IgD-negative memory B cell (primary cell): ENCODE results near the gene SOCS3. TPM values are rescaled to one million over a fixed set of nuclear protein-coding genes. Genes with fewer than 3 reads are reported as not detected.

Source experiments
- H3K27ac Mint-ChIP-seq, 3 donors: one replicate each; pipeline ENCODE4 v1.8.0; 2020 to 2022; ENCODE audit warnings: mild to moderate bottlenecking in 3 of 3, mixed read lengths in 3 of 3, moderate library complexity in 1 of 3
- H3K27me3 Mint-ChIP-seq: one replicate; pipeline ENCODE4 v1.8.0; 2021; ENCODE audit warnings: mixed read lengths
- H3K36me3 Mint-ChIP-seq: one replicate; pipeline ENCODE4 v1.8.0; 2020; ENCODE audit warnings: mild to moderate bottlenecking, mixed read lengths
- H3K4me1 Mint-ChIP-seq, 3 donors: one replicate each; pipeline ENCODE4 v1.8.0; 2020 to 2022; ENCODE audit warnings: mixed read lengths in 3 of 3, mild to moderate bottlenecking in 1 of 3
- H3K4me3 Mint-ChIP-seq, 4 donors: one replicate each; pipeline ENCODE4 v1.8.0; 2020 to 2022; ENCODE audit warnings: mild to moderate bottlenecking in 4 of 4, mixed read lengths in 4 of 4, moderate library complexity in 3 of 4
- H3K9me3 Mint-ChIP-seq, 3 donors: one replicate each; pipeline ENCODE4 v1.8.0; 2020 to 2021; ENCODE audit warnings: mixed read lengths in 3 of 3, mild to moderate bottlenecking in 1 of 3
- polyA plus RNA-seq: library from polyadenylated mRNA; unstranded; fragments of 300-500 nt; fragmentation: Illumina TruSeq; gene quantifications from one replicate; pipeline ENCODE4 v1.2.3, GENCODE V29; 2021

The SOCS3 gene, protein sequence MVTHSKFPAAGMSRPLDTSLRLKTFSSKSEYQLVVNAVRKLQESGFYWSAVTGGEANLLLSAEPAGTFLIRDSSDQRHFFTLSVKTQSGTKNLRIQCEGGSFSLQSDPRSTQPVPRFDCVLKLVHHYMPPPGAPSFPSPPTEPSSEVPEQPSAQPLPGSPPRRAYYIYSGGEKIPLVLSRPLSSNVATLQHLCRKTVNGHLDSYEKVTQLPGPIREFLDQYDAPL
- 17.3 TPM for polyA plus RNA-seq

- peaks cover 19% of the 10 kb centered on the region for H3K27me3 Mint-ChIP-seq
- peak within 1 kb of the TSS; percentile 81 to 95 (median 91) for H3K4me3 Mint-ChIP-seq
- H3K4me1 Mint-ChIP-seq = peaks cover 19 to 30% (median 28%) of the 10 kb centered on the region in 3 donors
- H3K36me3 Mint-ChIP-seq = no peaks in the 10 kb centered on the region
- H3K9me3 Mint-ChIP-seq = no peaks in the 10 kb centered on the region
- peak within 1 kb of the TSS in 2 of 3 donors; percentile 94 to 96 for H3K27ac Mint-ChIP-seq
Measured at GRCh38 chr17:78359997-78360370, at the start of gene SOCS3. TSS of gene SOCS3 (minus strand) at chr17:78360077. CDS start at chr17:78359095, 982 bp downstream.

- Mint-ChIP-seq H3K9me3 (no peaks in the 10 kb centered on the region), H3K36me3 (no peaks in the 10 kb centered on the region), H3K4me3 (no peak overlapping the region), H3K27me3 (no peaks in the 10 kb centered on the region), H3K4me1 (peaks cover 16 to 26% (median 19%) of the 10 kb centered on the region in 3 donors), H3K27ac (no peak overlapping the region)
Measured at GRCh38 chr17:78409191-78409928, 49.5 kb upstream of the SOCS3 start.

DNA sequence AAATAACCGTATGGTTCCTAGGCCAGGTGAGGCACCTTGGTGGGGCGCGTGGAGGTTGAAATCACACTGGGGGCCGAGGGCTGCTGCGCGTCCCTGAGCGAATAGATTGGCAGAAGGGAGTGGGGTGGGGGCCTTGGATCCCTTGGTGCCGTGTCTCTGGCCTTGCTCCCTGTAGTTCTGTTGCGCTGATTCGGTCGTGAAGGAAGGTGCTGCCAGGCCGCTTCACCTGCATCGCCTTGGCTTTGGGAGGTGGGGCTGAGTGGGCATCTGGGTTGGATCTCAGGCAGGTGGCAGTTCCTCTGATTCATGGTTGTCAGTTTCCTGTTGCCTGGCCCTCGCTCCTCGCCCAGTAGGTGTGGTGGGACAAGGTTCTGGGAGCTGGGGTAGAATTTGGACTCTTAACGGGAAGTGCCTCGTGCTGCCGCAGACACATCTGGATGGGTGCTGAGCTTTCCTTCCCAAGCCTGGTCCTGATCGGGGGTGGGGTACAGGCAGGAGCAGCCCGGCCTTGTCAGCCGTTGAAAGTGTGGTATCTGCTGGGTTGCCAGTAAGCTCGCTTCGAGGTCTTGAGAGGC, 48.7 kb upstream of the SOCS3 start:
- Mint-ChIP-seq H3K9me3 (no peaks in the 10 kb centered on the region), H3K4me1 (peaks cover 16 to 25% (median 17%) of the 10 kb centered on the region in 3 donors), H3K36me3 (no peaks in the 10 kb centered on the region), H3K27ac (peak overlapping the region in 2 of 3 donors; percentile 16 to 18), H3K27me3 (no peaks in the 10 kb centered on the region), H3K4me3 (peak overlapping the region in 1 of 4 donors; percentile 22)

GRCh38 chr17:78407387-78408000, 47.6 kb upstream of the SOCS3 start:
- H3K27me3 Mint-ChIP-seq = no peaks in the 10 kb centered on the region
- no peaks in the 10 kb centered on the region for H3K36me3 Mint-ChIP-seq
- peaks cover 9 to 21% (median 10%) of the 10 kb centered on the region in 3 donors for H3K4me1 Mint-ChIP-seq
- H3K4me3 Mint-ChIP-seq = no peak overlapping the region
- H3K27ac Mint-ChIP-seq = peak overlapping the region in 2 of 3 donors; percentile 16 to 18
- H3K9me3 Mint-ChIP-seq = no peaks in the 10 kb centered on the region

DNA sequence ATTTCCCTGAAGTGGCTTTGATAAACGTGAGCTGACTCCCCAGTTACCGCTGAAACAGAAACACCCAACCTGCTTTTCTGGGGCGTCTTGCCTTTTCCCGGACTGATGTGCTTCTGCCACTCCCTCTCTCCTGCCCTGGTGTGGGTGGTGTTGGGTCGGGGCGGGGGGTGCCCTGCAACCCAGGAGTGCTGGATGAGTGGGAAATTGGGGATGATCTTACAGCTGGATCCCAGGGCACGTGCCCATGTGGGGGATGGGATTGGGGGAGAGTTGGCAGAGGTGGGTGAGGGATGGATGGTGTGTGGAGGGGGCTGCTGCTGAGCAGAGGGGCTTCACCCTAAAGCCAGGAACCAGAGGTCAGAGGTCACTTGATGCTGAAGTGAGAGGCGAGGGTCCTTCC, 47.0 kb upstream of the SOCS3 start:
- no peaks in the 10 kb centered on the region for H3K9me3 Mint-ChIP-seq
- H3K36me3 Mint-ChIP-seq = peaks cover 2% of the 10 kb centered on the region
- no peak overlapping the region for H3K4me3 Mint-ChIP-seq
- H3K27ac Mint-ChIP-seq = no peak overlapping the region
- H3K4me1 Mint-ChIP-seq = peaks cover 9 to 17% (median 9%) of the 10 kb centered on the region in 3 donors
- no peaks in the 10 kb centered on the region for H3K27me3 Mint-ChIP-seq

- Mint-ChIP-seq H3K27ac (peak overlapping the region in 1 of 3 donors; percentile 87), H3K27me3 (no peaks in the 10 kb centered on the region), H3K36me3 (peaks cover 2% of the 10 kb centered on the region), H3K4me3 (peak overlapping the region in 1 of 4 donors; percentile 28), H3K9me3 (no peaks in the 10 kb centered on the region), H3K4me1 (peaks cover 9 to 19% (median 9%) of the 10 kb centered on the region in 3 donors)
Measured at GRCh38 chr17:78406396-78406795, 46.5 kb upstream of the SOCS3 start.

DNA sequence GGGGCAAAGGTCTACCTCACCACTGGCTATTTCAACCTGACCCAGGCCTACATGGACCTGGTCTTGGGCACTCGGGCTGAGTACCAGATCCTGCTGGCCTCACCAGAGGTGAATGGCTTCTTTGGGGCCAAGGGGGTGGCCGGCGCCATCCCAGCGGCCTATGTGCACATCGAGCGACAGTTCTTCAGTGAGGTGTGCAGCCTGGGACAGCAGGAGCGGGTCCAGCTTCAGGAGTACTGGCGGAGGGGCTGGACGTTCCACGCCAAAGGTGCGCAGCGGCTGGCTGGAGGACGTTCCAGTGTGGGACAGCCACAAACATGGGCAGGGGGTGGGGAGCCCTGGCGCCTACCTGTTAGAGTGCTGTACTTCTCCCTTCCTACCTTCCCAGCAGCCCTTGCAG, 43.9 kb upstream of the SOCS3 start:
- peaks cover 2% of the 10 kb centered on the region for H3K36me3 Mint-ChIP-seq

GRCh38 chr17:78401891-78402290, 42.0 kb upstream of the SOCS3 start:
- H3K27ac Mint-ChIP-seq = no peak overlapping the region
- no peaks in the 10 kb centered on the region for H3K9me3 Mint-ChIP-seq
- H3K27me3 Mint-ChIP-seq = no peaks in the 10 kb centered on the region
- H3K4me1 Mint-ChIP-seq = peaks cover 0 to 6% (median 3%) of the 10 kb centered on the region in 3 donors
- H3K4me3 Mint-ChIP-seq = no peak overlapping the region
- peaks cover 4% of the 10 kb centered on the region for H3K36me3 Mint-ChIP-seq

More for the DNA sequence above, 43.9 kb upstream of the SOCS3 start:
- no peaks in the 10 kb centered on the region for H3K9me3 Mint-ChIP-seq
- H3K4me3 Mint-ChIP-seq = no peak overlapping the region
- H3K4me1 Mint-ChIP-seq = peaks cover under 1 to 12% (median 6%) of the 10 kb centered on the region in 3 donors
- no peak overlapping the region for H3K27ac Mint-ChIP-seq
- H3K27me3 Mint-ChIP-seq = no peaks in the 10 kb centered on the region

DNA sequence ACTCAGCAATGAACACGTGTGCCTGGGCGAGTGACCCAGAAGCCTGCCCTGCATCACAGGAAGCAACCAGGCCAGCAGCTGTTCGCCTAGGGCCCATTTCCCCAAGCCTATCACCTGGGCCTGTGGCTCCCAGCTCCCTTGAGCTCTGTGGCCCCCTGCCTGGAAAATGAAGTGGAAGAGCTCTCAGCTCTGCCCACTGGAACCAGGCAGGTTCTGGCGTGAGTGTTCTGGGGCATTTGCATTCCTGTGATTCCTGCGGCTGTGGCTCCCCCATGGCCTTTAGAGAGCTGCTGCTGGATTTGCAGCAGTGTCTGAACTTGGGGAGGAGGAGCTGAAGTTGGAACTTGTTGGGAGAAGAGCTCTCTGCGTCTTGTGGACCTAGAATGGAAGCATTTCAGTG, 41.4 kb upstream of the SOCS3 start:
- no peak overlapping the region for H3K4me3 Mint-ChIP-seq
- peaks cover 4% of the 10 kb centered on the region for H3K36me3 Mint-ChIP-seq
- H3K9me3 Mint-ChIP-seq = no peaks in the 10 kb centered on the region
- H3K4me1 Mint-ChIP-seq = peaks cover 0 to 4% (median 2%) of the 10 kb centered on the region in 3 donors
- H3K27ac Mint-ChIP-seq = no peak overlapping the region
- no peaks in the 10 kb centered on the region for H3K27me3 Mint-ChIP-seq

DNA sequence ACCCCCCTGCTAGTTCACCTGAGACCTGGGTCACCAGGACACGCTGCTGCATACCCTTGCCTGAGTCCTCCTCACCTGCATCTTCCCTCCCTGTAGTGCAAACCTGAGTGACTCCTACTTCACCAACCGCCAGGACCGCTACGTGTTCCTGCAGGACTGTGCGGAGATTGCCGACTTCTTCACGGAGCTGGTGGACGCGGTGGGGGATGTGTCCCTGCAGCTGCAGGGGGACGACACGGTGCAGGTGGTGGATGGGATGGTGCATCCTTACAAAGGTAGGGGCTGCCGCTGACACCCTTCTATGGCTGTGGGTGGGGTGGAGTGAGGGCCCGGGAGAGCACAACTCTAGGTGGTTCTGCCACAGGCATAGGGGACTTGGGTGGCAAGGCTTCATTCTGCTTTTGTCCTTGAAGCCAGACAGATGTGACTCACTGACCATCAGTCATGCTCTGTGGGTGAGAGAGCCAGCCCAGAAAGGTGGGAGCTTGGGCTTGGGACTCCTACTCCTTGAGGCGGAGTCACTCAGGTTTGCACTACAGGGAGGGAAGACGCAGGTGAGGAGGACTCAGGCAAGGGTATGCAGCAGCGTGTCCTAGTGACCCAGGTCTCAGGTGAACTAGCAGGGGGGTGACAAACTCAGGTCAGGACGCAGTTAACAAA, 40.8 kb upstream of the SOCS3 start:
- Mint-ChIP-seq H3K27me3 (no peaks in the 10 kb centered on the region), H3K4me1 (peaks cover 0 to 4% (median 2%) of the 10 kb centered on the region in 3 donors), H3K27ac (no peak overlapping the region), H3K36me3 (peaks cover 4% of the 10 kb centered on the region), H3K9me3 (no peaks in the 10 kb centered on the region), H3K4me3 (no peak overlapping the region)

DNA sequence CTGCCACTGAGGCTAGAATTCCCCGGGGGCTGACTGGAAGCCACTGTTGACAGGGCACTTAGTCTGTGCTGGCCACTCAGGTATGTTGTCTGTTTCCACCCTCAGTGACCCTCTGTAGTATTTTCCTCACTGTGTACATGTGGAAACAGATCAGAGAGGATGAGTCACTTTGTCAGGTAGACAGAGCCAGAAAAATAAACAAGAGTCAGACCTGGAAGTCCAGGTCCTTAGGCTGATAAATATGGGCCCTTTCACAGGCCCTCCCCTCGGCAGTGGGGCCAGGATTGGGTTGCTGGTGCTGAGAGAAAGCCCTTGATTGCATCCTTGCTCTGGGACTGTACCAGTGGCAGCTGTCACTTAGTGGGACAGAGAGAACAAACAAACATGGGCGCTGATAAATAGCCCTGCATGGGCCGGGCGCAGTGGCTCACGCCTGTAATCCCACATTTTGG, 39.8 kb upstream of the SOCS3 start:
- Mint-ChIP-seq H3K4me3 (no peak overlapping the region), H3K27me3 (no peaks in the 10 kb centered on the region), H3K27ac (no peak overlapping the region), H3K9me3 (no peaks in the 10 kb centered on the region), H3K4me1 (peaks cover 0 to 5% (median 4%) of the 10 kb centered on the region in 3 donors), H3K36me3 (peaks cover 5% of the 10 kb centered on the region)

GRCh38 chr17:78399028-78399692, 39.3 kb upstream of the SOCS3 start:
- H3K36me3 Mint-ChIP-seq = peaks cover 6% of the 10 kb centered on the region

GRCh38 chr17:78398390-78398789, 38.5 kb upstream of the SOCS3 start:
- no peak overlapping the region for H3K4me3 Mint-ChIP-seq
- peaks cover 7% of the 10 kb centered on the region for H3K36me3 Mint-ChIP-seq
- peaks cover 0 to 7% (median 5%) of the 10 kb centered on the region in 3 donors for H3K4me1 Mint-ChIP-seq
- H3K27me3 Mint-ChIP-seq = no peaks in the 10 kb centered on the region
- no peaks in the 10 kb centered on the region for H3K9me3 Mint-ChIP-seq
- H3K27ac Mint-ChIP-seq = no peak overlapping the region

More at GRCh38 chr17:78399028-78399692, 39.3 kb upstream of the SOCS3 start:
- peaks cover 0 to 5% (median 4%) of the 10 kb centered on the region in 3 donors for H3K4me1 Mint-ChIP-seq
- H3K27ac Mint-ChIP-seq = no peak overlapping the region
- H3K27me3 Mint-ChIP-seq = no peaks in the 10 kb centered on the region
- no peak overlapping the region for H3K4me3 Mint-ChIP-seq
- H3K9me3 Mint-ChIP-seq = no peaks in the 10 kb centered on the region

DNA sequence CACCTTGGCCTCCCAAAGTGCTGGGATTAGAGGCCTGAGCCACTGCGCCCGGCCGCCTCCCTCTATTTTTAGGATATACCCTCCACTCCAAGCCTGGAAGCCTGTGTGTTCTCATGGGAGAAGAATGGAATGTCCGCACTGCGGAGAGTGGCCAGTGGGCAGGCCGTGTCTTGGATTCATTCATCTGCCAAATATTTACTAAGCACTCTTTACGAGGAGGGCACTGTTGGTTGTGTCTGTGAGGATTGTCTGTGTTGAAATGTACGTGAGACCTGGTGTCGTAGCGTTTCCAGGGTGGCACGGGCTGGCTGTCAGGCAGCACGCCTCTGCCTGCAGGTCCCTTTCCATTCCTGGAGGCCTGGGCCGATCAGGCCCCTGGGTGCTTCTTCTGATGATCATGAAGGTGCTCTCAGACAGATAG, 37.8 kb upstream of the SOCS3 start:
- Mint-ChIP-seq H3K36me3 (peaks cover 7% of the 10 kb centered on the region), H3K9me3 (no peaks in the 10 kb centered on the region)

More for the DNA sequence above, 37.8 kb upstream of the SOCS3 start:
- Mint-ChIP-seq H3K4me1 (peaks cover 0 to 9% (median 5%) of the 10 kb centered on the region in 3 donors), H3K27me3 (no peaks in the 10 kb centered on the region), H3K27ac (peak overlapping the region in 1 of 3 donors; percentile 19), H3K4me3 (peak overlapping the region in 1 of 4 donors; percentile 12)
